Astrocyte of the spinal cord (primary cell): ENCODE data around the gene NF1.
"Not testable (repeated sequence)": the region's sequence is repeated elsewhere in the genome, so short reads cannot be mapped to it uniquely, and the experiment has no call there.

Experiments used
- DNase-seq: peaks from one replicate; pipeline ENCODE4 v3.0.0; 2011; ENCODE audit warnings: low read depth, low spot score
- H3K4me3 ChIP-seq: 2 replicates; pipeline ENCODE4 v1.5.1; 2011; ENCODE audit warnings: low read depth, mild to moderate bottlenecking, low read length, moderate library complexity
- in situ Hi-C: cut with HindIII; loops from 2 replicates; pipeline ENCODE4 v1.10.0; 2017; ENCODE audit warnings: low sequenced_read_pairs
- TF ChIP-seq, protein P1 (sequence below): IDR thresholded peaks from 2 replicates; pipeline ENCODE4 v1.5.1; 2012; ENCODE audit warnings: low read depth, mild to moderate bottlenecking, low read length, inconsistent platforms

The NF1 gene

GRCh38 chr17:31311526-31311925 is 216.7 kb downstream of the NF1 start:
- in situ Hi-C loops, result no loop called here
- H3K4me3 ChIP-seq, result no peak overlapping the region
- no peak for DNase-seq
- TF ChIP-seq, protein P1, sequence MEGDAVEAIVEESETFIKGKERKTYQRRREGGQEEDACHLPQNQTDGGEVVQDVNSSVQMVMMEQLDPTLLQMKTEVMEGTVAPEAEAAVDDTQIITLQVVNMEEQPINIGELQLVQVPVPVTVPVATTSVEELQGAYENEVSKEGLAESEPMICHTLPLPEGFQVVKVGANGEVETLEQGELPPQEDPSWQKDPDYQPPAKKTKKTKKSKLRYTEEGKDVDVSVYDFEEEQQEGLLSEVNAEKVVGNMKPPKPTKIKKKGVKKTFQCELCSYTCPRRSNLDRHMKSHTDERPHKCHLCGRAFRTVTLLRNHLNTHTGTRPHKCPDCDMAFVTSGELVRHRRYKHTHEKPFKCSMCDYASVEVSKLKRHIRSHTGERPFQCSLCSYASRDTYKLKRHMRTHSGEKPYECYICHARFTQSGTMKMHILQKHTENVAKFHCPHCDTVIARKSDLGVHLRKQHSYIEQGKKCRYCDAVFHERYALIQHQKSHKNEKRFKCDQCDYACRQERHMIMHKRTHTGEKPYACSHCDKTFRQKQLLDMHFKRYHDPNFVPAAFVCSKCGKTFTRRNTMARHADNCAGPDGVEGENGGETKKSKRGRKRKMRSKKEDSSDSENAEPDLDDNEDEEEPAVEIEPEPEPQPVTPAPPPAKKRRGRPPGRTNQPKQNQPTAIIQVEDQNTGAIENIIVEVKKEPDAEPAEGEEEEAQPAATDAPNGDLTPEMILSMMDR, result no peak

- in situ Hi-C loops, DNase-seq, H3K4me3 ChIP-seq: not testable (repeated sequence)
Observed at GRCh38 chr17:31312223-31312622, 217.4 kb downstream of the NF1 start.

DNA sequence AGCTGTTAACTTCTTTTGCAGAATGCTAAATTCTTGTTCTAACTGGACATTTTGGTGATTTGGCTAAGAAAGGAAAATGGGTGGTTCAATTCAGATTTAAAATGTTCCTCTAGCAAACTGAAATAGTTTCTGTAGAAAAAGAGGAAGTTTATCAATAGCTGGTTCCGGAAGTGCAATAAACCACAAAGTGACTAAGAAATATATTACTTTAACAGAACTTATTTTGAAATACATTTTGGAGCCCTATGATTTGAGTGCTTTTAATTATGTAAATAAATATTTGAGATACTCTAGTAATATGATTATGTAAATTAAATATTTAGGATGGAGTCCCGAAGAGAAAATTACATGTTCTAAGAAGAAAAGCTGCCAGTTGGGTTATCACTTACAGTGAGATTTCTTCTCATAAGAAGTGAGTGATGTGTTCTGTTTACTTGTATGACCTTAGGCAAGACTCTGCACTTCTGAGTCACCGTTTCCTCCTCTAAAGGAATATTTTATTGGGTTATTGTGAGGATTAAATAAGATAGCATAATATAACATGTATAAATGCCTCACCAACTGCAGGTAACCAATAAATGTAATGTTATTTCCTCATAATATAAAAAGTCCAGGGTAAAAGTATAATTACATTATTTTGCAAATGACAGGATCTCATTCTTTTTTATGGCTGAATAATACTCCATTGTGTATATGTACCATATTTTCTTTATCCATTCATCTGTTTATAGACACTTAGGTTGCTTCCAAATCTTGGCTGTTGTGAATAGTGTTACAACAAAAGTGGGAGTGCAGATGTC is 219.4 kb downstream of the NF1 start, which contains the start of gene EVI2B:
Gene EVI2B, minus strand, starts transcription at position 73 of the 800 bp plus-strand sequence. CDS start 8,445 bp downstream, outside the sequence.
- no peak within 1 kb of the TSS for H3K4me3 ChIP-seq
- in situ Hi-C loops, result no loop called here

DNA sequence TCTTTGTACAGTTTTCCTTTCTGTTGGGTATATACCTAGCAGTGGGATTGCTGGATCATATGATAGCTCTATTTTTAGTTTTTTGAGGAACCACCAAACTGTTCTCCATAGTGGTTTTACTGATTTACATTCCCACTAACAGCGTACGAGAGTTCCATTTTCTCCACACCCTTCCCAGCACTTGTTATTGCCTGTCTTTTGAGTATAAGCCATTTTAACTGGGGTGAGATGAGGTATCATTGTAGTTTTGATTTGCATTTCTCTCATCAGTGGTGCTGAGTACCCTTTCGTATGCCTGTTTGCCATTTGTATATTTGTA is 220.0 kb downstream of the NF1 start:
- no peak for DNase-seq
- TF ChIP-seq, protein P1, result no peak
- H3K4me3 ChIP-seq, result no peak overlapping the region
- in situ Hi-C loops, result no loop called here

More for the DNA sequence above, 219.4 kb downstream of the NF1 start, which contains the start of gene EVI2B:
- peak; percentile 21 for DNase-seq
- TF ChIP-seq, protein P1, result no peak

GRCh38 chr17:31318298-31318801 is 223.6 kb downstream of the NF1 start:
- DNase-seq, result peak; percentile 92
- in situ Hi-C loops, result no loop called here
- no peak overlapping the region for H3K4me3 ChIP-seq
- TF ChIP-seq, protein P1, result no peak

DNA sequence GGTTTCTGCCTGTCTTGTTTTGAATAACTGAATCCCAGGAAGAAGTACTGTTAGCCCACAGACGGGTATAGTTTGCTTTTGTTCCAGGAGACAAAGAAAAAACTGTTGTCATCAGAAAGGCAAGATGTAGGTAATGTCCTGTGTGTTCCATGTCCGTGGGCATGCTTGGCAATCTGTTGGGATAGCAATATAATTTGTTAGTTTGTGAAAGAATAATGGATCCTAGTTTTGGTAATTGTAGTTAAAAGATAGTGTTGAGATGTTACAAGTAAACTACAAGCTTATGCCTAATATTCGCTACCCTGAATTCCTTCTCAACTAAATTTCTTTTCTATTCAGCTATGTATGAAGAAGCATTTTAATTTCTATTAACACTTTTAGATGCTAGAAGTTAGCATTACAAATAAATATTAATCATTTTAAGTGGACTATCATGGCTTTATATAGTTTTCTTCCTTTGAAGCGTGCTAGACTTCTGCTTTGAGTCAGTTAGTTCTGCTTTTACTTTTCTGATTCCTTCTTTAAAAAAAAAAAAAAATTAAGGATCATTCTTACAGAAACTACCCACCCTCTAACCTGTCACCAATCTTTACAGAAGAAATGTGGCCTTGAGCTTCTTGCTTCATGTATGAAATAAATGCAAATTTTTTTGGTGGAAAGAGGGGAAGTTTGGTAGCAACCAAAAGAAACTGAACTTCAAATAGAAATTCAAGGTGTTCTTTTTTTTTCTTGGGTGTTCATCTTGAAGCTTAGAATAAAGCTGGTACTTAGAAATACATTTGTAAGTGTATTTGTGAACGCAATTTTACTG is 224.3 kb downstream of the NF1 start:
- in situ Hi-C loops, result no loop called here
- TF ChIP-seq, protein P1, result no peak
- no peak for DNase-seq
- no peak overlapping the region for H3K4me3 ChIP-seq
